RWPE1 (cell line): ENCODE data around the gene RAB37.

Experiments
- CTCF ChIA-PET: fragments of 350-600 bp; sonication (Branson Sonifier 250); formaldehyde crosslinking; extraction: SDS; loops from one replicate; lab custom pipeline; 2021; lab: Yijun Ruan, JAX
- POLR2A ChIA-PET: fragments of 400-600 bp; formaldehyde crosslinking; extraction: SDS; loops from one replicate; lab custom pipeline; 2020; ENCODE audit warnings: antibody characterized with exemption; ENCODE audit not compliant: low non-redundant PET; lab: Yijun Ruan, JAX
- DNase-seq: peaks from one replicate; pipeline ENCODE4 v3.0.0; 2012; ENCODE audit warnings: low spot score
- H3K27ac ChIP-seq: fragments of 450-650 bp; 2 replicates; pipeline ENCODE4 v1.5.1; 2017
- CTCF ChIP-seq: fragments of 450-650 bp; conservative IDR thresholded peaks from 2 replicates; pipeline ENCODE4 v1.5.1; 2017; ENCODE audit warnings: low read depth, mild to moderate bottlenecking

RAB37 gene

GRCh38 chr17:74795327-74796020, 58.4 kb downstream of the RAB37 start:
- ChIA-PET CTCF (interaction anchor here (0.6 to 0.7 kb wide), 2 partner anchors 36 to 67 kb away, joined by 3 read pairs; no protein-coding TSS in a partner anchor), POLR2A (no interaction called here)
- no peak for TF ChIP-seq CTCF
- no peak for DNase-seq
- H3K27ac ChIP-seq: no peak overlapping the region

- no peak overlapping the region for H3K27ac ChIP-seq
- no peak for DNase-seq
- no peak for TF ChIP-seq CTCF
- ChIA-PET CTCF (interaction anchor here (0.6 to 0.7 kb wide), 3 partner anchors 36 to 66 kb away, joined by 3 read pairs; no protein-coding TSS in a partner anchor), POLR2A (no interaction called here)
These were observed 59.2 kb downstream of the RAB37 start for GRCh38 chr17:74796211-74796610.

- ChIA-PET CTCF (no interaction called here), POLR2A (no interaction called here)
- TF ChIP-seq CTCF: no peak
- no peak for DNase-seq
- no peak overlapping the region for H3K27ac ChIP-seq
These were observed 59.8 kb downstream of the RAB37 start for GRCh38 chr17:74796866-74797265.
